ENCODE results near the gene F13A1.

The F13A1 gene

GRCh38 chr6:6236730-6237469 is 83.6 kb downstream of the F13A1 start:
- no peak for DNase-seq

GRCh38 chr6:6235786-6236185 is 84.7 kb downstream of the F13A1 start:
- DNase-seq: no peak

- DNase-seq: no peak
These were observed 85.5 kb downstream of the F13A1 start for GRCh38 chr6:6234963-6235362.

GRCh38 chr6:6230286-6230685 is 90.2 kb downstream of the F13A1 start:
- DNase-seq: no peak

- DNase-seq: no peak
These were observed 92.6 kb downstream of the F13A1 start for GRCh38 chr6:6227896-6228295.

- DNase-seq: no peak
These were observed 94.5 kb downstream of the F13A1 start for GRCh38 chr6:6225885-6226529.

GRCh38 chr6:6224933-6225486 is 95.5 kb downstream of the F13A1 start:
- no peak for DNase-seq

GRCh38 chr6:6221787-6222535 is 98.5 kb downstream of the F13A1 start:
- DNase-seq: no peak

- DNase-seq: no peak
These were observed 99.7 kb downstream of the F13A1 start for GRCh38 chr6:6220718-6221117.

- DNase-seq: no peak
These were observed 100.7 kb downstream of the F13A1 start for GRCh38 chr6:6219716-6220115.

- DNase-seq: no peak
These were observed 101.7 kb downstream of the F13A1 start for GRCh38 chr6:6218759-6219085.

- no peak for DNase-seq
These were observed 102.4 kb downstream of the F13A1 start for GRCh38 chr6:6217855-6218758.

GRCh38 chr6:6210994-6211393 is 109.5 kb downstream of the F13A1 start:
- no peak for DNase-seq

GRCh38 chr6:6202886-6203285 is 117.6 kb downstream of the F13A1 start:
- DNase-seq: no peak

- DNase-seq: no peak
These were observed 119.3 kb downstream of the F13A1 start for GRCh38 chr6:6201200-6201599.

GRCh38 chr6:6199678-6200077 is 120.8 kb downstream of the F13A1 start:
- no peak for DNase-seq

- no peak for DNase-seq
These were observed 123.7 kb downstream of the F13A1 start for GRCh38 chr6:6196762-6197161.

GRCh38 chr6:6195080-6195479 is 125.4 kb downstream of the F13A1 start:
- no peak for DNase-seq

GRCh38 chr6:6193221-6193745 is 127.2 kb downstream of the F13A1 start:
- DNase-seq: no peak

GRCh38 chr6:6191909-6192308 is 128.6 kb downstream of the F13A1 start:
- no peak for DNase-seq

- DNase-seq: no peak
These were observed 129.0 kb downstream of the F13A1 start for GRCh38 chr6:6191476-6191875.

GRCh38 chr6:6180684-6181083 is 139.8 kb downstream of the F13A1 start:
- no peak for DNase-seq
